HG03135 (cell line): Measurements from ENCODE around the gene NFIX.
"Not testable (repeated sequence)": the region's sequence is repeated elsewhere in the genome, so short reads cannot be mapped to it uniquely, and the experiment has no call there.

Experiments used
- ATAC-seq: cut with Tn5 transposase; IDR thresholded peaks from one replicate; pipeline ENCODE4 v1.9.1; 2021; ENCODE audit warnings: mild to moderate bottlenecking, moderate library complexity; ENCODE audit not compliant: unreplicated experiment

Gene NFIX

DNA sequence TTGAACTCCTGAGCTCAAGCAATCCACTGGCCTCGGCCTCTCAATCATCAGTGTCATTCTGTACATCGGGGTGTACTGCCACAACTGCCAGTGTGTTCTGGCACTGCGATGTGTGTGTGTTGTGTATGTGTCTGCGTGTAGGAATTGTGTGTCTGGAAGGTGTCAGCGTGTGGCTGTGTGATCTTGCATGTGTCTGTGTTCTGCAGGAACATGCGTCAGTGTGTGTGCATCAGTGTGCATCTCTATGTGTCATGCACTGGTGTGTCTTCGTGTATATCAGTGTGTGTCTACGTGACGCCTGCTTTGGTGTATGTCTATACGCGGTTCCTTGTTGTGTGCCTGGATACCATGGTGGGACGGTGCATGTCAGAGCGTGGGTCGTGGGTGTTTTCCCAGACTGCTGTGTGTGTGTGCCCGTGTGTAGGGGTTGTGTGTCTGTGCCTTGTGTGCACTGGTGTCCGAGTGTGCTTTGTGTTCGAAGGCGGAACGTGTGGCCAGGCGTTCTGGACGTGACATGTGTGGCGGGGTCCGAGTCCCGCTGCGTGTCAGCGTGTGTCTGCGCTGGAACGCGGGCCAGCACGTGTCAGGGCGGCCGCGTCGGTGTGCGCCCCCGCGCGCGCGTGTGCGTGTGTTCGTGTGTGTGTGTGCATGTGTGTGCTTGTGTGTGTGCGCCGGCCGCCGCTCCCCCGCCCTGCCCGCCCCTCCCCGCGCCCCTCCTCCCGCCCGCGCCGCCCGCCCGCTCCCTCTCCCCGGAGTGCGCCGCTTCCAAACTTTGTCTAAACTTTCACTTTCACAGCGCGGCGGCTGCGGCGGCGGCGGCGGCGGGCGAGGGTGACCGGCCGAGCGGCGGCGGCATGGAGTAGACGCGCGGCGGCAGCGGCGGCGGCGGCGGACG is at the start of gene NFIX:
Gene NFIX (plus strand): TSS at position 775 of the 895 bp plus-strand sequence. CDS start 363 bp downstream, outside the sequence.
- ATAC-seq = no peak

DNA sequence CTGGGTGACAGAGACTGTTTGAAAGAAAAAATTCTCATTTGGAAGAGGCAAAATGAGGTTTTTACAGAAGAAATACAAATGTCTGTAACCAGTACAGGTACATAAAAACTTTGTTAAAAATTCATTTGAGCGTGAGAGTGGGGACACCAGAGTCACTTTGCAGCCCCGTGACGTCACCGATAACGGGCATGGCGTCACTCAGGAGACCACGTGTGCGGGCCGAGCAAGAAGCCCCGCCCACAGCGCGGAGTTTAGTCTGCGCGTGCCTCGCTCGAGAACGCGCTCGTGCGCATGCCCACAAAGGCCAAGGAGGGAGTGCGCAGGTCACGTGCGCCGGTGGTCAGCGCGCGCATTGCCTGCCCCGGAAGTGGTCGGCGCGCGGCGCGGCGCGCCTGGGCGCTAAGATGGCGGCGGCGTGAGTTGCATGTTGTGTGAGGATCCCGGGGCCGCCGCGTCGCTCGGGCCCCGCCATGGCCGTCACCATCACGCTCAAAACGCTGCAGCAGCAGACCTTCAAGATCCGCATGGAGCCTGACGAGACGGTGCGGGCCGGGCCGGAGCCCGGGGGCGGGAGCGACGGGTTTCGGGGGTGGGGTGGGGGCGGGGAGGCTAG is 49.7 kb upstream of the NFIX start, which contains the start of gene RAD23A:
Gene RAD23A (plus strand): TSS at position 384 of the 613 bp plus-strand sequence. CDS start 87 bp downstream, at position 471.
- ATAC-seq = peak; percentile 80

DNA sequence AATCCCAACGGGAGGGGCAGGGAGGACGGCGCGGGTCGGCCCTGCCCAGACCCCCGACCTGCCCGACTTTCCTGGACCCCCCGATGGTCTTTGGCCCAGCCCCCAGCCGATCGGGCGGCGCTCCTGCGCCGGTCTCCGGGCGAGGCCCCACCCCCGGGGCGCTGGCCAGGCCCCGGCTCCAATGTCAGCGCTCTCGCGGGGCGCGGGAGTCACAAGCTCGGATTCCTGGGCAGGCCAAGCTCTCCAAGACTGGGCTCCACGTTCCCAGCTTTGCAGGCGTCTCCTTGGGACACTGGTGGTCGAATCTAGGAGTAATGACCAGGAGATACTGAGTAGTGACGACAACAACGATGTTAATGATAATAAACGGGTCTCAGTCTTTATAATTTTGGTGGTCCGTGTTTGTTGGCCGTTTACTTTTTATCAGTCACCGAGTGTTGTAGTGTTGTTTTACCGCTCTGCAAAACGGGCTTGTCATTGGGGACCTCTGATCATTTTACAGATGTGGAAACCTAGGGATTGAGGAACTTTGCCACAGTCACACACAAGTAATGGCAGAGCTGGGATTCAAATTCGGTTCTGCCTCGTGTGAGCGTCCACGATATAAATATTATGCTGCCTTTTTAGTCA is 49.1 kb upstream of the NFIX start:
- ATAC-seq = peak; percentile 38

DNA sequence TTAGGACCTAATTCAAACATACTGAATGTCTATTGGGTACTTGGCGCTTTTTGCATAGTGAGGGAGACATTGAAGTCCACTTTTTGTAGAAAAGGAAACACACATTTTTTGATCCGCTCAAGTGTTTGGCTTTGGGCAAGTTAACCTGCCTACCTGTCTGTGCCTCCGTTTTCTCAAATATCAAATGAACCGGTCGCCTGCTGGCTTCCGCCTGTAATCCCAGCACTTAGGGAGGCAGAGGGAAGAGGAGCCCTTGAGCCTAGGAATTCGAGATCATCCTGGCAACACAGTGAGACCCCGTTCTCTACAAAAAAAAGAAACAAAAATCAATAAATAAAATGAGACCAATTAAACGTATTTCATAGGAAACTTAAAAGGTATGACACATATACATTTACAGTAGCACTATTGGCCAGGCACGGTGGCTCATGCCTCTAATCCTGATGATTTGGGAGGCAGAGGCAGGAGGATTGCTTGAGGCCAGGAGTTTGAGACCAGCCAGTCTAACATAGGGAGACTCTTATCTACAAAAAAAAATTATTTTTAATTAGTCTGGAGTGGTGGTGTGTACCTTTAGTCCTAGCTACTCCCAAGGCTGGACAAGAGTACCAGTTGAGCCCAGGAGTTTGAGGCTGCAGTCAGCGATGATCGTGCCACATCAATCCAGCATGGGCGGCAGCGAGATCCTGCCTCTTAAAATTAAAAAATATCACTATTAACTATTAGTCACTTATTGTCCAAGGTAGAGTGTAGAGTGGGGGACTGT is 48.4 kb upstream of the NFIX start:
- ATAC-seq = no peak

DNA sequence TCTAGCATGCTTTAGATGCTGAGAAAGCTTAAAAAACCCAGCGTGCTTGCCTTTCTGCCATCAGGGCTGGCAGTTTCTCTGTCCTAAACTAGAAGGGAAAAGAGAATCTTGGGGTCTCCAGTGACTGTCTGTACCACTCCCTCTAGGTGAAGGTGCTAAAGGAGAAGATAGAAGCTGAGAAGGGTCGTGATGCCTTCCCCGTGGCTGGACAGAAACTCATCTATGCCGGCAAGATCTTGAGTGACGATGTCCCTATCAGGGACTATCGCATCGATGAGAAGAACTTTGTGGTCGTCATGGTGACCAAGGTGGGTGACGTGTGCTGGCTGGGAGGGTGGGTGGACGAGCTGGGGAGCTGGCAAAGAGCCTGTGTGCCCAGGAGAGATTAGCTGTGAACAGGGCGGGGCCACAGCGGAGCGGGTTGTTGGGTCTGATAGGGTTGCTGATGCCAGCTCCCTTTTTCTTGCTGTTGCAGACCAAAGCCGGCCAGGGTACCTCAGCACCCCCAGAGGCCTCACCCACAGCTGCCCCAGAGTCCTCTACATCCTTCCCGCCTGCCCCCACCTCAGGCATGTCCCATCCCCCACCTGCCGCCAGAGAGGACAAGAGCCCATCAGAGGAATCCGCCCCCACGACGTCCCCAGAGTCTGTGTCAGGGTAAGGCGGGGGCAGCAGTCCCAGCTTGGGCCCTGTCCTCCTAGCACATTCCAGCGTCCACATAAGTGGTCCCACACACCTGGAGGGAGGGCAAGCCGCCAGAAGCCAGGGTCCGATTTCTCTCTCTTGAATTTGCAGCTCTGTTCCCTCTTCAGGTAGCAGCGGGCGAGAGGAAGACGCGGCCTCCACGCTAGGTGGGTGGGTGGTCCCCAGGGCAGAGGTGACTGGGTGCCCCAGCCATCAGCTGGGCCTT is 47.3 kb upstream of the NFIX start:
- no peak for ATAC-seq

DNA sequence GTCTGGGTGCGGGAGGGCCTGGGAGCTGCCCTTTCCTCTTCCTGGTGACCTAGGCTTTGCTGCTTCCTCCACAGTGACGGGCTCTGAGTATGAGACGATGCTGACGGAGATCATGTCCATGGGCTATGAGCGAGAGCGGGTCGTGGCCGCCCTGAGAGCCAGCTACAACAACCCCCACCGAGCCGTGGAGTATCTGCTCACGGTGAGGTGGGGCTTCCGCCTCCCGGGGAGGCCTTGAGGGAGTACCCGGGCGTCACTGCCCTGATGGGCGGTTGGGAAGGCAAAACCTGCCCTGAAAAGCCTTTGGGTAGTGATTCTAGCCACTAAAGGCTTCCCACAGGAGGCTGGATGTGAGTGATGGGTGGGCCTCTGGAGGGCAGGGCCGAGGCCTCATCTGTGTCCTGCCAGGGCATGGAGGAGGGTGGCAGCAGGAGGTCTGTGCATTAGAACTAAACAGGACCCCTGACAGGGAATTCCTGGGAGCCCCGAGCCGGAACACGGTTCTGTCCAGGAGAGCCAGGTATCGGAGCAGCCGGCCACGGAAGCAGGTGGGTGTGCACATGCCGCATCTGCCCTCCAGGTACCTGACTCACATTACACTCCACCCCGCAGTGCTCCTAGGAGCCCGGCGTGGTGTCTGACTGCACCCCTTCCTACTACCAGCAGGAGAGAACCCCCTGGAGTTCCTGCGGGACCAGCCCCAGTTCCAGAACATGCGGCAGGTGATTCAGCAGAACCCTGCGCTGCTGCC is 46.5 kb upstream of the NFIX start:
- no peak for ATAC-seq

DNA sequence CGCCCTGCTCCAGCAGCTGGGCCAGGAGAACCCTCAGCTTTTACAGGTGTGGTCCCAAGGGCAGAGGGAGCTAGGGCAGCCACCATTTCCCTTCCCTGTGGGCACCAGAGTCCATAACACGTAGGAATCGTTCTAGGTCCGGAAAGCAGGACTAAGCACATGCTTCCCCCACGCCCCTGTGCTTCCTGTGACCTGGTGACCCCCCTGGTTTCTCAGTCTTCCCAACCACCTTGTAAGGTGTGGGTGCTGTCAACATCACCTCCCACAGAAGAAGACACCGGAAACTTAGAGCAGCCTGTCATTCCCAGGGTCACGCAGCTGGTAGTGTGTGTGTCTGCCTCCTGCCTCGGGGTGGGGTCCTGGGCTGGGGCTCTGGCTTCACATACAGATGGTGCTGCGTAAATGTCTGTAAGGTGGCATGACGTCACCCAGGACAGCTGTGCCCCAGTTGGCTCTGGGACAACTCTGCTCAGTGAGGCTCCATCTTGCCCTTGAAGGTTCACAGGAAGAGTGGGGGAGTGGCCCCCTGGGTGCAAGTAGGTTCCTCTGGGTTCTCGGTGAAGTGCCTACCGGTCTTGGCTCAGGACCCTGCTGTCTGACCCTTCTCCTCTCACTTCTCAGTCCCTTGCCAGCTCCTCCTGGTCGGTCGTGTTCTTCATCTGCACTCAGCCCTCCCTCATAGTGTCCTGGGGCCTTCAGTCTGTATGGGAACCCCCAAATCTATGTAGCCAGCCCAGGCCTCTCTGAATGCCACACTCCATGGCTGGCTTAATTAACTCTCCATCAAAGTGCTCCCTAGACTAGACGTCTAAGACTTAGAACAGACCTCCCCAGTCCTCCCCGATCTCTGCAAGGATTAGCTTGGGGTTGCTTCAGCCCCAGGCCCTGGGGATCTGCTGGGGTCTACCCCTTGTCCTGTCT is 45.7 kb upstream of the NFIX start:
- no peak for ATAC-seq

DNA sequence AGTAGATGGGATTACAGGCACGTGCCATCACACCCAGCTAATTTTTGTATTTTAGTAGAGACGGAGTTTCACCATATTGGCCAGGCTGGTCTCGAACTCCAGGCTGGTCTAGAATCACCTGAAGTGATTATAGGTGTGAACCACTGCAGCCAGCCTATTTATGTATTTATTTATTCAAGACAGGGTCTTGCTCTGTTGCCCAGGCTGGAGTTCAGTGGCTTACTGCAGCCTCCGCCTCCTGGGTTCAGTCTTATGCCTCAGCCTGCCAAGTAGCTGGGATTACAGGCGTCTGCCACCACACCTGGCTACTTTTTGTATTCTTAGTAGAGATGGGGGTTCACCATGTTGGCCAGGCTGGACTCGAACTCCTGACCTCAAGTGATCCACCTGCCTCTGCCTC is 43.2 kb upstream of the NFIX start:
- ATAC-seq = not testable (repeated sequence)

DNA sequence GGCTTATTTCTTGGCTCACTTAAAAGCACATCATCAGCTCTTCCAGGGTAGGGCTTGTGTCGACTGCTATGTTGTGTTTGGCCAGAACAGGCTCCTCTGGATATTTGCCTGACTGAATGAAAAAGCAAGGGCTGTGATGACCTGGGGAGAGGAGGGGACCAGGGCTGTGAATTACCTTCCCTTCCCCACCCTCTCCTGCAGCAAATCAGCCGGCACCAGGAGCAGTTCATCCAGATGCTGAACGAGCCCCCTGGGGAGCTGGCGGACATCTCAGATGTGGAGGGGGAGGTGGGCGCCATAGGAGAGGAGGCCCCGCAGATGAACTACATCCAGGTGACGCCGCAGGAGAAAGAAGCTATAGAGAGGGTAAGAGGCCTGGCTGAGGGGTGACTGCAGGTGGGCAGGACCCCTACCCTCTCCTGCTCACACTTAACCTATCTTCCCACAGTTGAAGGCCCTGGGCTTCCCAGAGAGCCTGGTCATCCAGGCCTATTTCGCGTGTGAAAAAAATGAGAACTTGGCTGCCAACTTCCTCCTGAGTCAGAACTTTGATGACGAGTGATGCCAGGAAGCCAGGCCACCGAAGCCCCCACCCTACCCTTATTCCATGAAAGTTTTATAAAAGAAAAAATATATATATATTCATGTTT is 42.7 kb upstream of the NFIX start:
- ATAC-seq = no peak

DNA sequence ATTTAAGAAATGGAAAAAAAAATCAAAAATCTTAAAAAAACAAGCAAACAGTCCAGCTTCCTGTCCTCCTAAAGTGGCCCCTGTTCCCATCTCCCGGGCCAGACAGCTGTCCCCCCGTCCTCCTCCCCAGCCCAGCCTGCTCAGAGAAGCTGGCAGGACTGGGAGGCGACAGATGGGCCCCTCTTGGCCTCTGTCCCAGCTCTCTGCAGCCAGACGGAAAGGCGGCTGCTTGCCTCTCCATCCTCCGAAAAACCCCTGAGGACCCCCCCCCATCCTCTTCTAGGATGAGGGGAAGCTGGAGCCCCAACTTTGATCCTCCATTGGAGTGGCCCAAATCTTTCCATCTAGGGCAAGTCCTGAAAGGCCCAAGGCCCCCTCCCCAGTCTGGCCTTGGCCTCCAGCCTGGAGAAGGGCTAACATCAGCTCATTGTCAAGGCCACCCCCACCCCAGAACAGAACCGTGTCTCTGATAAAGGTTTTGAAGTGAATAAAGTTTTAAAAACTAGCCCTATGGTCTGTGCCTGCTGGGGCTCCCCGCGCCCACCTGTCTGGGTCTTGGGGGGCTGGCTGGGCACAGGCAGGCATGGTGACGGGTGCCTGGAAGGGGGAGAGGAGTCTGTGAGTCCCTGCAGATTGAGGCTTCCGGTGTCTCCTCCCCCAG is 42.0 kb upstream of the NFIX start:
- no peak for ATAC-seq

DNA sequence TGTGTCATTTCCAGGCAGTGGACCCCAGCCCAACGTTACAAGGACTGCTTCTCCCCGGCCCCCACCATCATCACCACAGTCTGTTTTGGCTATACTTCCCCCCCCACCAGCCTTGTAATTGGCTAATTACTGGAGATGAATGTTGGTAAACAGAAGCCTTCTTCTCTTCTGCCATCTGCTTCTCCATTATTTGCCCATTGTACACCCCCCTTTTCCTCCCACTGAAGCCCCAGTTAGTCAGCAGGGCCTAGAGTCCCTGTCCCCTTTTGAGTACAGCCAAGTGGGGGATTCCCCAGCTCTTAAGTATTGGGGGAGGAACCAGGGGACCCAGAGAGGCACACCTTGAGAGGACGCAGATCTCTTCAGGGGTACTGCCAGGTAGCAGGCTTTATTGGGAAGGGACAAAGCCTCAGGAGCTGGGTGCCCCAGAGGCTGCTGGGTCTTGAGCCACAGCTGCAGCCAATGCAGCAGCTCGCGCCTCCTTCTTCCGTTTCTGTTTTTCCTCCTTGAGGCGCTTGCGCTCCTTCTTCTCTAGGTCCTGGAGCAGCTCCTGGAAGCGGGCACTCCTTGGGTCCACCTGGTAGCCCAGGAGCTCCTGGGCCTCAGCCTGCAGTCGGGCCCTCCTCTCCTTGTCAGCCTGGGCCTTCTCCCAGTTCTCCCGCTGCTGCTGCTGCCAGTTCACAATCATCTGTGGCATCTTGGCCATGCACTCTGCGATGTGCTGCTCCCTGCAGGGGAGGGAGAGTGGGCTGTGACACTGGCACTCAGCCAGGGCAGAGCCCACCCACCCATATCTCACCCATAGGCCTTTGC is 41.3 kb upstream of the NFIX start:
- no peak for ATAC-seq

DNA sequence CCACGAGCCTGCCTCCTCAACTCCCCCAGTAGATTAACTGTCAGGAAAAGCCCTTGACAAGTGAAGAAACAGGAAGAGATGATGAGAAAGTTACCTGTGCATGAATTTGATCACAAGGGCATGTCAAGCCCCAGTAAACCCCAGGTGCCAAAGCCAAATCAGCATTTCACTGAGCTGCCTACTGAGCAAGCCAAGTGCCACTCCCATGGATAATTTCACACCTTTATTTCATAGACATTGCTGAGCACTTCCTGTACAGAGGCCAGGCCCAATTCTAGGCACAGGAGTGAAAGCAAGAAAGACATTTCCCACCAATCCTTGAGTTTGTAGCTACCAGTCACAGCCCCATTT is 40.7 kb upstream of the NFIX start:
- no peak for ATAC-seq

DNA sequence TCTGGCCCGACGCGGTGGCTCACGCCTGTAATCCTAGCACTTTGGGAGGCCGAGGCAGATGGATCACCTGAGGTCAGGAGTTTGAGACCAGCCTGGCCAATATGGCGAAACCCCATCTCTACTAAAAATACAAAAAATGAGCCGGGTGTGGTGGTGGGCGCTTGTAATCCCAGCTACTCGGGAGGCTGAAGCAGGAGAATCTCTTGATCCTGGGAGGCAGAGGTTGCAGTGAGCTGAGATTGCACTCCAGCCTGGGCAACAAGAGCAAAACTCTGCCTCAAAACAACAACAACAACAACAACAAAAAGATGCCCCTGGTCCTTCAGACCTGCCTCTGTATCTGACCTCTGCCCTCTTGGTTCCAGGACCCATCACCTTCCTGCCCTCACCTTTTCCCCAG is 39.7 kb upstream of the NFIX start:
- not testable (repeated sequence) for ATAC-seq

DNA sequence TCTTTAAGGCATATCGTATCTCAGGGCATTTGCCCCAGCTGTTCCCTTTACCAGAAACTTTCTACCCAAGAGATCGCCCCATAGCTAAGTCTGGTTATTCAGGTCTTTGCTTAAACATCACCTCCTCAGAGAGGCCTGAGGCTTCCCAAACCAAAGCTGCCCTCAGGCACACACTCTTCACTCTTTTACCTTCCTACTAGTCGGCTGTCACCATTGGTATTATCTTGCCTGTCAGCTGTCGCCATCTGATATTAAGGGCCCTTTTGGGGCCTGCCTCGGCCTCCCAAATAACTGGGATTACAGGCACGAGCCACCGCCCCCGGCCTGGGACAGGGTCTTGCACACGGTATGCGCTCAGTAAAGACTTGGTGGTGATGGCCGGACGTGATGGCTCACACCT is 39.3 kb upstream of the NFIX start:
- ATAC-seq = no peak

DNA sequence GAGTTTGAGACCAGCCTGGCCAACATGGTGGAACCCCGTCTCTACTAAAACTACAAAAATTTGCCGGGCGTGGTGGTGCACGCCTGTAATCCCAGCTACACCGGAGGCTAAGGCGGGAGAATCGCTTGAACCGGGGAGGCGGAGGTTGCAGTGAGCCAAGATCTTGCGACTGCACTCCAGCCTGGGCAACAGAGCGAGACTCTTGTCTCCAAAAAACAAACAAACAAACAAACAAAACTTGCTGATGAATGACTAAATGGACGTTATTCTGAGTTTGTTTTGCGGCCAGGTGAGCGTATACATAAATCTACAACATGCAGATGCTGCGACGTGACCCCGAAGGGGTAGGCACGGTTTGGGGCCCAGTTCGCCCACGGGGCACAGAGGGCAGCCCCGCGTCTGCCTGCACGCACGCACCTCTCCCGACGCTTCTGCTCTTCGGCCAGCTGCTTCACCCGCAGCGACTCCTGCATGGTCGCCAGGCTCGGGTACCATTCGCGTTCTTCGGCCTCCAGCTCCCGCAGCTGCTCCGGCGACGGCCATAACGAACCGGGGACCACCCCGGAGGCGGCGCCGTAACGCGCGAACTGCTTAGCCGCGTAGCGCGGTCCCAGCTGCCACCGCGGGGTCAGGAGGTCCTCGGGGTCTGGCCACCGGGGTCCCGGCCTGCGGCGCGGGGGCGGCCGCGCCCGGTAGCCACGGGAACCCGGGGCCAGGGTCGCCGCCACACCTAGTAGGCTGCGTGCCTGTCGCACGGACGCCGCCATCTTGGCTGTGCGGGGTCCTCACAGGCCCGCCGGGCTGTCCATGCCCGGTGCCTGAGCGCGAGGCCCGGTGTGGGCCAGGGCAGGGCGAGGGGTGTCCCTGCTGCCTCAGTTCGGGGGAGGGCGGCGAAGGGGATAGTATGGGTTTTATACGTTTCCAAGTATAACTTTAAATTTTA is 38.6 kb upstream of the NFIX start, which contains the start of gene GADD45GIP1:
Gene GADD45GIP1 (minus strand): TSS at position 778 of the 943 bp plus-strand sequence. CDS start 11 bp downstream, at position 767.
- ATAC-seq = peak; percentile 76
